Activated naive CD8-positive, alpha-beta T cell treated with anti-CD3 and anti-CD28 coated beads, Interleukin-2, amount 10 ng/mL, durations not matched to agents 7 days and 5 days (primary cell): ENCODE data around the gene GDPD2. TPM values are rescaled to one million over a fixed set of nuclear protein-coding genes. Genes with fewer than 3 reads are reported as not detected.
"Not testable (repeated sequence)": the region's sequence is repeated elsewhere in the genome, so short reads cannot be mapped to it uniquely, and the experiment has no call there.

ENCODE experiments used
- ATAC-seq: fragments of 150-1000 bp; cut with Tn5 transposase; one replicate; pipeline ENCODE4 v1.10.0; 2021; ENCODE audit warnings: low read depth, moderate library complexity
- POLR2A ChIA-PET: fragments of 350-600 bp; sonication (Branson Sonifier 250); formaldehyde crosslinking; loops from one replicate; lab custom pipeline; 2021; ENCODE audit warnings: antibody characterized with exemption; lab: Charles Lee
- DNase-seq: peaks from one replicate; pipeline ENCODE4 v3.0.0; 2021
- H3K27ac Mint-ChIP-seq: one replicate; pipeline ENCODE4 v1.8.0; 2022; ENCODE audit warnings: mild to moderate bottlenecking, mixed read lengths
- H3K27me3 Mint-ChIP-seq: one replicate; pipeline ENCODE4 v1.8.0; 2022; ENCODE audit warnings: mild to moderate bottlenecking, moderate library complexity, mixed read lengths
- H3K36me3 Mint-ChIP-seq: one replicate; pipeline ENCODE4 v1.8.0; 2021; ENCODE audit warnings: mild to moderate bottlenecking, mixed read lengths
- H3K4me1 Mint-ChIP-seq: one replicate; pipeline ENCODE4 v1.8.0; 2021; ENCODE audit warnings: mixed read lengths
- H3K4me3 Mint-ChIP-seq: one replicate; pipeline ENCODE4 v1.8.0; 2022; ENCODE audit warnings: mild to moderate bottlenecking, moderate library complexity, mixed read lengths
- H3K9me3 Mint-ChIP-seq: one replicate; pipeline ENCODE4 v1.8.0; 2021; ENCODE audit warnings: mixed read lengths
- total RNA-seq, 2 experiments: library from RNA; stranded (reverse); gene quantifications; one replicate each; pipeline ENCODE4 v1.2.3, GENCODE V29; 2021

Gene GDPD2, protein sequence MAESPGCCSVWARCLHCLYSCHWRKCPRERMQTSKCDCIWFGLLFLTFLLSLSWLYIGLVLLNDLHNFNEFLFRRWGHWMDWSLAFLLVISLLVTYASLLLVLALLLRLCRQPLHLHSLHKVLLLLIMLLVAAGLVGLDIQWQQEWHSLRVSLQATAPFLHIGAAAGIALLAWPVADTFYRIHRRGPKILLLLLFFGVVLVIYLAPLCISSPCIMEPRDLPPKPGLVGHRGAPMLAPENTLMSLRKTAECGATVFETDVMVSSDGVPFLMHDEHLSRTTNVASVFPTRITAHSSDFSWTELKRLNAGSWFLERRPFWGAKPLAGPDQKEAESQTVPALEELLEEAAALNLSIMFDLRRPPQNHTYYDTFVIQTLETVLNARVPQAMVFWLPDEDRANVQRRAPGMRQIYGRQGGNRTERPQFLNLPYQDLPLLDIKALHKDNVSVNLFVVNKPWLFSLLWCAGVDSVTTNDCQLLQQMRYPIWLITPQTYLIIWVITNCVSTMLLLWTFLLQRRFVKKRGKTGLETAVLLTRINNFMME
- total RNA-seq, result not detected

DNA sequence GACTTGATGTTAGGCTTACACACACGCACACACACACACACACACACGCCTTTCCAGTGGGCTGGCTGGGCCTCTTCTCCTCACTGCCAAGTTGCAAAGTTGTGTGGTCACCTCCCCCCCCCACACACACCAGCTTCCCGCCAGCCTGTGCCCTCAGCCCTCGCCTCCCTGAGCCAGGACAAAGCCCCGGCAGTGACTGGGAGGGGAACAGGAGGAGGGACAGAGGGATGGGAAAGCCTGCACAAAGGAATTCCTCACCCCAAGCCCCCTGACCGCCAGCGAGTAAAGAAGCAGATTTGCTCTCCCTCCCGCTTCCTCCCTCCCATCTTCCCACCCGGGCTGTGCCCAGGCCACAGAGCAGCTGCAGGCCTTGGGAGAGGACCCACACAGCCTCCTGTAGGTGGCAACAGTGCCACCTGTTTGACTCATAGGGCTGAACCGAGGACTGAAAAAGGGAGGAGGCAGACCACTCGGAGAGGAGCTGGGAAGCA, at the start of gene GDPD2:
Gene GDPD2 (plus strand): TSS at position 464 of the 491 bp plus-strand sequence. CDS start 1,671 bp downstream, outside the sequence.
- Mint-ChIP-seq H3K27me3 (no peaks in the 10 kb centered on the region), H3K36me3 (peaks cover 4% of the 10 kb centered on the region), H3K27ac (no peak within 1 kb of the TSS), H3K4me3 (no peak within 1 kb of the TSS), H3K9me3 (no peaks in the 10 kb centered on the region), H3K4me1 (no peaks in the 10 kb centered on the region)
- ATAC-seq (no peak), DNase-seq (no peak)
- POLR2A ChIA-PET, result interaction anchor here (1.5 kb wide), 1 partner anchor 11 kb away, joined by 5 read pairs; no protein-coding TSS in a partner anchor

DNA sequence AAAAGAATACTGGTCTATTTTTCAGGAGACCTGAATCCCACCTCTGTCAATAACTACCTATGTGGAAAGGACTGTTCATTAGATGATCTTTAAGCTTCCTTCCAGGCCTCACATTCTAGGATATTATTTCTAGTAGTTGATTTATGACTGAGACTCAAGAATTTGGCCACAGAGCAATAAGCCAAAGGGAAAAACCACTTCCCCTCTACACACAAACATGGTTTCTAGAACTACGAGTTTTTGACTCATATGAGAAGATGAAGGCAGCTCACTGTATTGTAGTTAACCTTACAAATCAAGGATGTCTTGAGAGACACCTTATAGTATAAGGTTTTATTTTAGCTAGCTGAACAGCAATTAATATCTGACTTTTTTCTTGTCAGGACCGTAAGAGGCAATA, 36.9 kb upstream of the GDPD2 start:
- H3K27ac Mint-ChIP-seq, result no peak overlapping the region
- H3K4me1 Mint-ChIP-seq, result peaks cover 12% of the 10 kb centered on the region
- POLR2A ChIA-PET, result interaction anchor here (1.6 kb wide), 1 partner anchor 9 kb away, joined by 3 read pairs; no protein-coding TSS in a partner anchor
- no peaks in the 10 kb centered on the region for H3K27me3 Mint-ChIP-seq
- DNase-seq (no peak), ATAC-seq (no peak)
- H3K9me3 Mint-ChIP-seq, result no peaks in the 10 kb centered on the region
- no peak overlapping the region for H3K4me3 Mint-ChIP-seq
- H3K36me3 Mint-ChIP-seq, result peaks cover 37% of the 10 kb centered on the region

DNA sequence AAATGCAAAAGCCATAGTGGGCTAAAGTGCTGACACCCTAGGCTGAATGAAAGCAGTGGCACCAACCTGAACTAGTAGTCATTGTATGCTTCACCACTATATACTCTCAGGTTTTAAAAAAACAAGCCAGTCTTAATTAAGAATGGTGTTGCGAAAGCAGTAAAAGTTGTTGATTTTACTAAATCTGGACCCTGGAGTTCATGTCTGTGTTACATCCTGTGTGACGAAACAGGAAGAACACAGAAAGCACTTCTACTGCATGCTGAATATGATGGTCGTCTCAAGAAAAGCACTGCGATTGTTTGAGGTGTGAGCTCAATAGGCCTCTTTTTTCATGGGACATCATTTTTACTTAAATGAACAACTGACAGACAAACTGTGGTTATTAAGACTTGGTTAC, 24.2 kb upstream of the GDPD2 start:
- no peaks in the 10 kb centered on the region for H3K27me3 Mint-ChIP-seq
- H3K9me3 Mint-ChIP-seq, result no peaks in the 10 kb centered on the region
- peak overlapping the region; percentile 65 for H3K27ac Mint-ChIP-seq
- H3K4me1 Mint-ChIP-seq, result no peaks in the 10 kb centered on the region
- ATAC-seq (peak; percentile 76), DNase-seq (no peak)
- no peak overlapping the region for H3K4me3 Mint-ChIP-seq
- POLR2A ChIA-PET, result no interaction called here
- H3K36me3 Mint-ChIP-seq, result peaks cover 26% of the 10 kb centered on the region

DNA sequence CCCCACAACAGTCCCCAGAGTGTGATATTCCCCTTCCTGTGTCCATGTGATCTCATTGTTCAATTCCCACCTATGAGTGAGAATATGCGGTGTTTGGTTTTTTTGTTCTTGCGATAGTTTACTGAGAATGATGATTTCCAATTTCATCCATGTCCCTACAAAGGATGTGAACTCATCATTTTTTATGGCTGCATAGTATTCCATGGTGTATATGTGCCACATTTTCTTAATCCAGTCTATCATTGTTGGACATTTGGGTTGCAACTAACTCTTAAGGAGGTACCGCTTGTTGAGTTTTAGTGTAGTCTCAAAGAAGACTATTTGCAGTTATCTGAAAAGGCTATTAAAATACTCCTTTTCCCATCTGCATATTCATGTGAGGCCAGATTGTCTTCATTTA, 22.9 kb upstream of the GDPD2 start:
- H3K4me1 Mint-ChIP-seq, H3K4me3 Mint-ChIP-seq, POLR2A ChIA-PET, H3K27ac Mint-ChIP-seq, ATAC-seq, H3K27me3 Mint-ChIP-seq, H3K9me3 Mint-ChIP-seq, DNase-seq: not testable (repeated sequence)
- H3K36me3 Mint-ChIP-seq, result peaks cover 24% of the 10 kb centered on the region

DNA sequence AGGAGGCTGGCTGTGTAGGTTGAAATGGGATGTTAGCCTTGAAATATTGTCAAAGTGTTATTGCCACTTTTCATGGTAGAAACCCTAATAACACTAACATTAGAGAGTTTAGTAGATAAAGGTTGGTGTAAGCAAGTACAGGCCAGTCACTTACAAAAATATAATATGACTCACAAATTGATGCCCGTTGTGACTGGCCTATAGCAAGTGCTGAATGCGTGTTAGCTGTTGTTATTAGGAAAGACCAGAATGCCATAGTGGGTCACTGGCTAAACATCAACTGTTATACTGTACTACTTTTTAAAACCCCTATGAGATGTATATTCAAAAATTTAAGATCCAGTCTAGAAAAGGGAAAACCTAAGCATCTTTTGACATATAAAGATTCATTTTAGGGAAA, 20.4 kb upstream of the GDPD2 start:
- no peak for ATAC-seq
- Mint-ChIP-seq H3K36me3 (peaks cover 16% of the 10 kb centered on the region), H3K27me3 (no peaks in the 10 kb centered on the region), H3K4me1 (no peaks in the 10 kb centered on the region), H3K9me3 (no peaks in the 10 kb centered on the region), H3K27ac (no peak overlapping the region), H3K4me3 (no peak overlapping the region)
- POLR2A ChIA-PET, result no interaction called here
- DNase-seq, result no peak

DNA sequence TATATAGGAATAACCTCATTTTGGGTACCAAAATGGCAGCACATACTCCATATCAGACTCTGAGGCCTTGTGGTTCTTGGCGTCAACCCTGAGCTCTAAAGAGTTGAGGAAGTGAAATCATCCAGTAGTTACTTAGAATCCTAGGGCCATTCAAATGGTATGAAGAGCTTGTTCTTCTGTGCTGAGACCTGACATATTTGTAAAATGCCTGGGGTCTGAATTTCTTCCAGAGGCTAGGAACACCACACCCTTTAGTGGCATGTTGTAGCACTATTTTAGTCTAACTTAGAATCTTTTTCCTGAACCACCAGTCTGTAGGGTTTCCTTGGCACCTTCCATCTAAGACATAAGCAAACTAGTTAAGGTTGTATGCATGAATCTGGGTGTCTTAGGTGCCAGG, 18.1 kb upstream of the GDPD2 start:
- no peak for DNase-seq
- POLR2A ChIA-PET, result no interaction called here
- no peak overlapping the region for H3K27ac Mint-ChIP-seq
- ATAC-seq, result no peak
- no peaks in the 10 kb centered on the region for H3K27me3 Mint-ChIP-seq
- H3K36me3 Mint-ChIP-seq, result peaks cover 17% of the 10 kb centered on the region
- no peaks in the 10 kb centered on the region for H3K9me3 Mint-ChIP-seq
- H3K4me1 Mint-ChIP-seq, result no peaks in the 10 kb centered on the region
- no peak overlapping the region for H3K4me3 Mint-ChIP-seq

DNA sequence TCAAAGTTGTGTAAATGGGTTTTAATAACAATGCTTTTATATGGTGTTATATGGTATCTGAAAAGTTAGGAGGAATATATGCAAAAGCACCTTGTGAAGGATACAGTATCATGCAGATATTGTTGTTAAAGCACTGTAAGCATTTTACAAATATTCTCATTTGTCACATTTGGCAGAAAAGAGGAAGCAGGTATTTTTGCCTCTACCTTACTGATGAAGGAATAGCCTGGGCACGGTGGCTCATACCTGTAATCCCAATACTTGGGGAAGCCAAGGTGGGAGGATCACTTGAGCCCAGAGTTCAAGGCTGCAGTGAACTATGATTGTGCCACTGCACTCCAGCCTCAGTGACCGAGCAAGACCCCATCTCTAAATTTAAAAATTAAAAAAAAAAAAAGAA, 12.2 kb upstream of the GDPD2 start:
- H3K4me1 Mint-ChIP-seq, result no peaks in the 10 kb centered on the region
- no peaks in the 10 kb centered on the region for H3K9me3 Mint-ChIP-seq
- no peak overlapping the region for H3K27ac Mint-ChIP-seq
- no peak overlapping the region for H3K4me3 Mint-ChIP-seq
- peaks cover 10% of the 10 kb centered on the region for H3K36me3 Mint-ChIP-seq
- no peaks in the 10 kb centered on the region for H3K27me3 Mint-ChIP-seq
- ATAC-seq (no peak), DNase-seq (no peak)
- POLR2A ChIA-PET, result no interaction called here

DNA sequence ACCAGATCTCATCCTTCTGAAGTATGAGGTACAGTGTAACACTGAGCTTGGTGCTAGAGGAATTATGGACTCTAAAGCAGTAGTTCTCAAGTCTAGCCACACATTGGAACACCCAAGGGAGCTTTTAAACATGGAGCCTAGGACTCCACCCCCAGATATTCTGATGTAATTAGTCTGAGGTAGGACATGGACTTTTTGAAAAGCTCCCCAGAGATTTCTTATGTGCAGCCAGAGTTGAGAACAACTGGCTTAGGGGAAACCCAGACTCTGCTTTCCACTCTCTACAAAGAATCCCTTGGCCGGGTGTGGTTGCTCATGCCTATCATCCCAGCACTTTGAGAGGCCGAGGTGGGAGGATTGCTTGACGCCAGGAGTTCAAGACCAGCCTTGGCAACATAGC, 11.6 kb upstream of the GDPD2 start:
- H3K9me3 Mint-ChIP-seq, result no peaks in the 10 kb centered on the region
- POLR2A ChIA-PET, result no interaction called here
- no peak overlapping the region for H3K27ac Mint-ChIP-seq
- no peaks in the 10 kb centered on the region for H3K27me3 Mint-ChIP-seq
- peaks cover 7% of the 10 kb centered on the region for H3K36me3 Mint-ChIP-seq
- H3K4me3 Mint-ChIP-seq, result no peak overlapping the region
- ATAC-seq, result no peak
- no peak for DNase-seq
- no peaks in the 10 kb centered on the region for H3K4me1 Mint-ChIP-seq

DNA sequence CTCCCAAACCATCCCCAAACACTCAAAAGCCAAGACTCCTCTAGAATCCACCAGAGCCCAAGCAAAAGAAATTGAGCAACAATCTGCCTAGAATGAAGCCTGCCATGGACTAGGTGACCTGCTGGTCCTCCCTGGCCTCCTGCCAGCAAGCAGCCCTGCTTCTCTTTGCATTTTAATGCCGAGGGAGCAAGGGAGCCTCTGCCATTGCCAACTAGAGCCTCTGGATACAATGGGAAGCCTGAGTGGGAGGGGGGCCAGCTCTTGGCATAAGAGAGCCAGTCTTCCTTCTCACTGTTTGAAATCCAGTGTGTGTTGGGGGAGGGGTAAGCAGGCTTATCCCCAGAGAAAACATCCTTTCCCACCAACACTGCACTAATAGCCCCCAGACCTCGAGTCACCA, 1.5 kb upstream of the GDPD2 start:
- Mint-ChIP-seq H3K27ac (no peak overlapping the region), H3K36me3 (peaks cover 4% of the 10 kb centered on the region), H3K27me3 (no peaks in the 10 kb centered on the region), H3K4me3 (no peak overlapping the region), H3K4me1 (no peaks in the 10 kb centered on the region), H3K9me3 (no peaks in the 10 kb centered on the region)
- POLR2A ChIA-PET, result no interaction called here
- ATAC-seq (no peak), DNase-seq (no peak)

DNA sequence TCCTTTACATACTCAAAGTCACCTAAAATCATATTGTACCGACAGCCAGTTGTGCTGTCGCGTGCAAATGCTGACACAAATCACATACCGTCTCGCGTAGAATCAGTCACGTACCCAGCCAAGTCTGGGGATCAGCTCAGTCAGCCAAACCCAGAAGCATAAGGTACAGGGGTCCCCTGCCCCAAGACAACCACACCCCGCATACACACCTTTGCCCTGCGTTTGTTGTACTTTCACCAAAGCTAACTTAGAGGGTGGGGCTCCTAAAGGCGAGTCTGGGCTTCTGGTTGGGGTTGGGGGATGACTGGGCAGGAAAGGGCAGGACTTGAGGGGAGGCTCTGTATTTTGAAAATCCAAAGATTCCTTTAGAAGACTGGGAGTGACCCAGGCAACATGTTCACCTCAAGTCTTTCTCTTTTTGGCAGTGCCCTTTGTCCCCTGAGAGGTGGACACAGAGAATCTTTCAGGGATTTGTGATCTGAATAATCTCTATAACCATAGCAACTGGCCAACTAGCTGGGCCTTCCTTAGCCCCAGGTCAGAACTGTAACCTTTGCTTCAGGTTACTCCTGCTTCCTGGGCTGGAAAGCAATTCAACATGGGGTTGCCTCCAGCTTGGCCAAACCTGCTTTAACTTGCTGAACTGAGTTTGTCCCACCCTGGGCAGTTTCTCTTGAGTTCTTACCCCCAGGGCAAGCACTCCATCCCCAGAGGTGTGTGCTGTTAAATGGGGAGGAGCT, 992 bp downstream of the GDPD2 start:
- H3K4me1 Mint-ChIP-seq, result no peaks in the 10 kb centered on the region
- peaks cover 4% of the 10 kb centered on the region for H3K36me3 Mint-ChIP-seq
- no peak for DNase-seq
- POLR2A ChIA-PET, result no interaction called here
- H3K27me3 Mint-ChIP-seq, result no peaks in the 10 kb centered on the region
- no peak overlapping the region for H3K4me3 Mint-ChIP-seq
- no peak overlapping the region for H3K27ac Mint-ChIP-seq
- ATAC-seq, result no peak
- no peaks in the 10 kb centered on the region for H3K9me3 Mint-ChIP-seq

DNA sequence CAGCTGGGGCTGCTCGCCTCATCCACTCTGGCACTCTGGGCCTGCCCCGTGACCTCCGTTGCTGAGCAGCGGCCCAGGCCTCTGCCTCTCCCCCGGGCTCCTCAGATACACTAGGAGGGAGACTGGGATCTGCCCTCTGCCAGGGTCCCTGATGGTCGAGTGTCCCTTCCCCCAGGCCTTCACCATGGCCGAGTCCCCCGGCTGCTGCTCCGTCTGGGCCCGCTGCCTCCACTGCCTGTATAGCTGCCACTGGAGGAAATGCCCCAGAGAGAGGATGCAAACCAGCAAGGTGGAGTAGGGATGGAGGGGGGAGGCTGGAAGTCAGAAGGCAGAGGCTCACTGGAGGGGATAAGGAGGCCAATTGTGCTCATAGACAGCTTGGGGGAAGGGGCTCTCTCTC, 1.7 kb downstream of the GDPD2 start:
- Mint-ChIP-seq H3K27ac (no peak overlapping the region), H3K36me3 (peaks cover 2% of the 10 kb centered on the region), H3K27me3 (no peaks in the 10 kb centered on the region), H3K9me3 (no peaks in the 10 kb centered on the region), H3K4me3 (no peak overlapping the region), H3K4me1 (no peaks in the 10 kb centered on the region)
- no peak for DNase-seq
- POLR2A ChIA-PET, result no interaction called here
- no peak for ATAC-seq

DNA sequence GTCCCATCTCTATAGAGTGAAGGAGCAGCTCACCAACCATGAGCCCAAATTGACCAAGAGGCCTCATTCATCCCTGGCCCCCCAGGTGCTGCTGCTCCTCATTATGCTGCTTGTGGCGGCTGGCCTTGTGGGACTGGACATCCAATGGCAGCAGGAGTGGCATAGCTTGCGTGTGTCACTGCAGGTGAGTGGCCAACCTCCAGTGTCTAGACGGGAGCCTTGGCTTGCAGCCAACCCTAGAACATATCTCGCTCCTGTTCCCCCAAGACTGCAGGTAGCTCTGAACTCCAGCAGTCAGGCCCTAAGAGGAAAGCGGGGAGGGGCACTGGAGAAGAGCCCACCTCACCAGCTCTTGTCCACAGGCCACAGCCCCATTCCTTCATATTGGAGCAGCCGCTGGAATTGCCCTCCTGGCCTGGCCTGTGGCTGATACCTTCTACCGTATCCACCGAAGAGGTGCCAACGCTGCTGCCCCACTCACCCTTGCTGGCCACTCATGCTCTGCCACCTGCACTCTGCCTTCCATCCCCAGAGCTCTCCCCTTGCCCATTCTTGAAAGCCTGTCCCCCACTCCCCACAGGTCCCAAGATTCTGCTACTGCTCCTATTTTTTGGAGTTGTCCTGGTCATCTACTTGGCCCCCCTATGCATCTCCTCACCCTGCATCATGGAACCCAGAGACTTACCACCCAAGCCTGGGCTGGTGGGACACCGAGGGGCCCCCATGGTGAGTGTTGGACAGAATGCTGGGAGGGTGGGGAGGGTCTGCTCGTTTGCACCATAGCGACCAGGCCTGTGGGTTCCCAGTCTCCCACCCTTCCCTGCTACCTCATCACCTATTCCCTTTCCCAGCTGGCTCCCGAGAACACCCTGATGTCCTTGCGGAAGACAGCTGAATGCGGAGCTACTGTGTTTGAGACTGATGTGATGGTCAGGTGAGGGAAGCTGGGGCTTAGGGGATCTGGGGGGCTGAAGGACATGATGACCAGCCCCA, 3.5 kb downstream of the GDPD2 start:
- no peak for DNase-seq
- no peaks in the 10 kb centered on the region for H3K4me1 Mint-ChIP-seq
- no peak for ATAC-seq
- H3K27ac Mint-ChIP-seq, result no peak overlapping the region
- H3K4me3 Mint-ChIP-seq, result no peak overlapping the region
- H3K36me3 Mint-ChIP-seq, result no peaks in the 10 kb centered on the region
- H3K27me3 Mint-ChIP-seq, result no peaks in the 10 kb centered on the region
- H3K9me3 Mint-ChIP-seq, result no peaks in the 10 kb centered on the region
- POLR2A ChIA-PET, result no interaction called here

DNA sequence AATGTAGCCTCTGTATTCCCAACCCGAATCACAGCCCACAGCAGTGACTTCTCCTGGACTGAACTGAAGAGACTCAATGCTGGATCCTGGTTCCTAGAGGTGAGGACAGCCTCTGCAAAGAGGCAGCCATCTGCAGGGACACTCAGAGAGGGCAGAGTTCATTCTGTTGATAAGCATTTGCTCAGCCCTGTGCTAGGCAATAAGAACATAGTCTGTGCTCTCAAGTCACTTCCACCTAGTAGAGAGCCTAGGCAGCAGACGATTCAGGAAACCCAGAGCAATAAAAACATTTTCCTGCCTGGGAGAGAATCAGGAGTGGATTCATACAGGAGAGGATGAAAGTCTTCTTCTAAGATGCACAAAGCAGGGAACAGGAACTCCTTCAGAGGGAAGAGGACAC, 4.3 kb downstream of the GDPD2 start:
- DNase-seq (no peak), ATAC-seq (no peak)
- Mint-ChIP-seq H3K27ac (no peak overlapping the region), H3K9me3 (no peaks in the 10 kb centered on the region), H3K4me3 (no peak overlapping the region), H3K4me1 (no peaks in the 10 kb centered on the region), H3K27me3 (no peaks in the 10 kb centered on the region), H3K36me3 (no peaks in the 10 kb centered on the region)
- POLR2A ChIA-PET, result no interaction called here
